GM18508 (cell line): ENCODE measurements around the gene FHDC1.

Source experiments
- ATAC-seq: cut with Tn5 transposase; IDR thresholded peaks from one replicate; pipeline ENCODE4 v1.9.1; 2021; ENCODE audit warnings: moderate number of reproducible peaks; ENCODE audit not compliant: insufficient read depth, unreplicated experiment

The FHDC1 gene

GRCh38 chr4:153000076-153000420 is 63.9 kb downstream of the FHDC1 start:
- no peak for ATAC-seq

- no peak for ATAC-seq
Observed at GRCh38 chr4:153001626-153002025, 65.5 kb downstream of the FHDC1 start.

DNA sequence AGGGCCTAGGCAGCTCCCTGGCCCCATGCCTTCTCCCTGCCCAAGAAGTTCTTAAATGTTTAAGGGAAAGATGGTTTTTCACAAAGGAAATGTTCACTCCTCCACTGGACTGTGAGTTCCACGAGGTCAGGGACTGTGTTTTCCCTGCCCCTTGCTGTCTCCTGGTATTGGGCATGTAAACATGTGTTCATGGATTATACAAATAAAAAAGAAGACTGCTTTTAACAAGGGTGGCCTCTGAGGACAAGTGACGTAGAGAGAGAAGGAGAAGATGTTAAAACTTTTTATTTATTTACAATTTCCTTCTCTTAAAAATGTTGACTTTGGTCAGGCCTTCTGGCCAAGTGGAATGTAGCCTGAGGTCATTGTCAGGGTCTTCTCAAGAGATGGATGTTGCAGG is 66.0 kb downstream of the FHDC1 start:
- ATAC-seq = no peak

- no peak for ATAC-seq
Observed at GRCh38 chr4:153004081-153004850, 68.1 kb downstream of the FHDC1 start.

DNA sequence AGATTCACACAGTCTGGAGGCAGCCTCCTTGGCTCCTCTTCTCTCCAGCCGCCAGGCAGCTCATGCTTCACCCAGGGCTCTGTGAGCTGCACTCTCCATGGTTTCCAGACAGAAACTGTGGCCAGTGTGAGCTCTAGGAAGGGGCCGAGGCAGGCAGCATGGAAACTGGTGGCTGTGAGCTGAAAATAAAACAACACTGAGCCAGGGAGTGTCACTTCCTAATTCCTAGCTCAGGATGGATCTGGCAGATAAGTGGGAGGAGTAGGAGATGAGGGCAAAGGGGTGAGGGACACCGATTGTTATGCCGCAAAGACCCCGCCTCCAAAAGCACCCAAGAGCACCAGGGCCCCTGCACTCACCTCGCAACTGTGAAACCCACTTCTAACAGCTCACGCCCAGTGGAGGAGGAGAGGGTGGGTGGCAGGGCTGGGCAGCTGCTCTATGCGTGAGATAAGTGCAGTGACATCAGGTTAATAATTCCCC is 69.8 kb downstream of the FHDC1 start:
- no peak for ATAC-seq

DNA sequence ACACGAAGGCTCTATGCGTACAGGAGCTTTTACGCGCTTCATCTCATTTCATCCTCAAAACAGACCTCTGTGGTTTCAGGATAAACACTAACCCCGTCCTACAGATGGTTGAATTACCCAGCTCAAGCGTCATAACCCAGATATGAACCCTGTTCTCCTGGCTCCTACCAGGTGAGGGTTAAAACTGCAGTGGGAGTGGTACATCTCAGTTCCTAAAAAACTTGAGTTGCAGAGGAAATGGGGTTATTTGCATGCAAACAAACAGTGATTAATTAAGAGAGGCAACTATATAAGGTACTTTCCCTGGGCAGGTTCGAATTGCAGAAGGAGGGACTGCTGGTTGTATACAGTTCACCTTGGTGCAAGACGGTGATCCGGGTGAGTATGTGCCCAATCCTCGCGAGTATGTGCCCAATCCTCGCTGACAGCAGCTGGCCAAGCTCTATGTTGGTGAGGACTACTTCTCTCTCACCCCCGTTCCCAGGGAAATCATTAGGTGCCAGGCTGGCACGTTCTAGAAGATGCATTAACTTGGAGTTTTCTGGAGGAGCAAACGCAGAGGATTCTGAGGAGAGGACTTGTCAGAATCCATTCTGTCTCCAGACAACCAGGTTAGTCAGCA is 72.6 kb downstream of the FHDC1 start:
- ATAC-seq = peak; percentile 62

DNA sequence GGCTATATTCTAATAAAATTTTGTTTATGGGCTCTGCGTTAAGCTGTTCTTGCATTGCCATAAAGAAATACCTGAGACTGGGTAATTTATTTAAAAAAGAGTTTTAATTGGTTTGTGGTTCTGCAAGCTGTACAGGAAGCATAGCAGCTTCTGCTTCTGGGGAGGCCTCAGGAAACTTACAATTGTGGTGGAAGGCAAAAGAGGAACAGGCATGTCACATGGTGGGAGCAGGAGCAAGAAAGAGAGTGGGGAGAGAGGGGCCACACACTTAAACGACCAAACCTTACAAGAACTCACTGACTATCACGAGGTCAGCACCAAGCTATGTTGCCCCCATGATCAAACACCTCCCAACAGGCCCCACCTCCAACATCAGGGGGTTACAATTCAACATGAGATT is 74.0 kb downstream of the FHDC1 start:
- no peak for ATAC-seq

GRCh38 chr4:153013202-153013977 is 77.3 kb downstream of the FHDC1 start:
- no peak for ATAC-seq

- no peak for ATAC-seq
Observed at GRCh38 chr4:153014460-153014859, 78.3 kb downstream of the FHDC1 start.

- no peak for ATAC-seq
Observed at GRCh38 chr4:153016592-153016991, 80.5 kb downstream of the FHDC1 start.

DNA sequence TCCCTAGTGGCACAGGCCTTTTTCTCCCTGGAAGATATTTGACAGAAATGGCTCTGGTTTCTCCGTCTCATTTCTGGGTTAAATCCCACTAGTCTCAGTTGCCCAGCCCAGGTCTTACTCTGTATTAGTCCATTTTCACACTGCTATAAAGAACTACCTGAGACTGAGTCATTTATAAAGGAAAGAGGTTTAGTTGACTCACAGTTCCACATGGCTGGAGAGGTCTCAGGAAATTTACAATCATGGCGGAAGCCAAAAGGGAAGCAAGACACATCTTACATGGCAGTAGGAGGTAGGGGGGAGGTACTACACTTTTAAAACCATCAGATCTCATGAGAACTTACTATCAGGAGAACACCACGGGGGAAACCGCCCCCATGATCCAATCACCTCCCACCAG is 81.9 kb downstream of the FHDC1 start:
- no peak for ATAC-seq

GRCh38 chr4:153018684-153019083 is 82.6 kb downstream of the FHDC1 start:
- ATAC-seq = no peak

DNA sequence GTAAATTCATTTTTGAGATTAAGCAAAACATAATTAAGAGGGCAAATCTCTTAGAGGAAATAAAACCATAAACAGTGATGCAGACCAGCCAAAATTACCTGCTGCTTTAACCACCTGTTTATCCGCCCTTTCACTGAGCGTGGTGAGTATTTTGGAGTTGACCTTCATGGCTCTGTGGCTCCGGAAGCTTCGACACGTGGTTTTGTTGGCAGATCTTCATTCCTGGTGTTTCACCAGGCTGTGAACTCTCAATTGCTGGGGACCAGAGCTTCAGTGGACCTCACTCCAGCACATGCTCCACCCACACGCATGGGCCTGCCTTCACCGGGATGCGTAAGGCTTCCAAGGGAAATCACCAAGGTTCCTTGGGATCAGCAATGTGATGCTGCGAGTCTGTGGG is 83.8 kb downstream of the FHDC1 start:
- ATAC-seq = no peak

DNA sequence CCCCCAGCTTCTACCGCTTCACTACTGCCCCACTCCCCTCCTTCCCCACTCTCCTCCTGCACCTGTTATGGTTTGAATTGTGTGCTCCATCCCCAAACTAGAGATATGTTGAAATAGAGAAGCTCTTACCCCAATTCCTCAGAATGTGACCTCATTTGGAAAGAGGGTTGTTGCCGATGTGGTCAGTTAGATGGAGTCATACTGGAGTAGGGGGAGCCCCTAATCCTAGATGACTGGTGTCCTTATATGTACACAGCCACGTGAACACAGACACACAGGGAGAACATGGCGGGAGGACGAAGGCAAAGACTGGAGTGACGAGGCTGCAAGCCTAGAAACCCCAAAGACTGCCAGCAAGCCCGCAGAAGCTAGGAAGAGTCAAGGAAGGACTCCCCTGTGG is 84.3 kb downstream of the FHDC1 start:
- no peak for ATAC-seq

DNA sequence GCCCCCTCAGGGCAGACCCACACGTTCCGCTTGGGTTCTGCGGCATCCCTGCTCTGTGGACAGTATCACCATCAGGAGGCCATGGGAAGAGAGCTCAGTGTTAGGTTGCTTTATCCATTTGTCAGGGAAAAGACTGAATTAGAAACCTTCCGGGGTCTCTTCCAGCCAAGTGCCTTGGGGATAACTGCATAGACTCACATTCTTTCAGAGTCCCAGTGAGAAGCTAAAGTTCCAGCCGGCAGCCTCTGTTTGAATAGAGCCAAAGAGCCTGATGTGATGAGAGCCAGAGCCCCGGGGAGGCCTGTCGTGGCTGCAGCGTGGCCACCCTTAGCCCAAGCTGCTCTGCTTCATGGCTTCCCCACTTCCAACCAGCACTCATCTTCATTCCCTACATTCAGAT is 85.2 kb downstream of the FHDC1 start:
- ATAC-seq = no peak

DNA sequence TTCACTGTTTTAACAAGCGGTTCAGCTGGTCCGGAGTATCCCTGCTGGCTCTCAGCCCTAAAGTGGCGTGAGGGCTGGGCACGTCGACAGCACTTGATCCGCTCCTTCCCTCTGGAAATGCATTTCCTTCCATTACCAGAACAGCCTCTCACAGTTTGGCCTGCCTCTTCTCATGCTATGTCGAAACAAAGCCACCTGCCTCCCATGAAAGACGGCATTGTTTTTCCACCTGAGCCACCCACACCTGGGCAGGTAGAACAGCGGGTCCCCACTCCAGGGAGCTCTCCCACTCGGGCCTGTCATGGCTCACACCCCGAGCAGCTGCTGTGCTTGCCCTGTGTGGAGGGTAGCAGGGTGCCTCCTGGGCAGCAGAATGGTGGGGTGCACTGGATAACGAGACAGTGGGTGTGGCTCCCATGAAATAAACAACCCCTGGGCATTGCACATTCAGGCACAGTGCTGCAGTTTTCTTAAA is 86.2 kb downstream of the FHDC1 start:
- ATAC-seq = no peak

- ATAC-seq = no peak
Observed at GRCh38 chr4:153023139-153023538, 87.0 kb downstream of the FHDC1 start.

DNA sequence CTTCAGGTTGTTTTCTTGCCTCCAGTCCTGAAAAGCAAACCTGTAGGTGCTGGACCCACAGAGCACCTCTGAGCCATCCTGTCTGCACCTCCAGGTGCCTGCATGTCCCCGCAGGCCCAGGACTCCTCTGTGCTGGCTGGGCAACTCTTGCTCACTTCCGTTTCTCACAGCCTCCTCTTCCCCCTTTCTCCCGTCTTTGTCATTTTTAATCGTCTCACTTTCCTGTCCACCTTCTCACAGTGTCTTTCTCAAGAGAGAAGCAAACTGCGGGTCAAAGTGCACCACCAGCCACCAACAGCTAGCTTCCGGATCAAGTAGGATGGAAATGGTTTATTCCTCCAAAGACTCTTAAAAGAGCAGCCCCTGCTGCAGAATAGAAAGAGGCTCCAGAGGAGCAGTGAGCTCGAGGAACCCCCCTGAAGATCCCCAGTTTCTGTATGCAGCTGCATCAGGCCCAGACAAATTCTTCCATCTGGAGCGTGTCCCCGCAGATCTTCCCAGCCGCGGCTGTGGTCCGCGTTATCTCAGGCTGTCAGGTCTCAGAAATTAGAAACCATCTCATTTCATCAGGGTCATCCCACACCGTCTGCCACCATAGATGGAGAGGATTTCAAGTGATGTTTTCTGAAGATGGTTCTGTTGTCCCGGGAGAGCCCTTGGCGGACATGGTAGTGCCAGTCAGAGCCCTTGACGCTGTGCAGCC is 87.7 kb downstream of the FHDC1 start:
- ATAC-seq = no peak

DNA sequence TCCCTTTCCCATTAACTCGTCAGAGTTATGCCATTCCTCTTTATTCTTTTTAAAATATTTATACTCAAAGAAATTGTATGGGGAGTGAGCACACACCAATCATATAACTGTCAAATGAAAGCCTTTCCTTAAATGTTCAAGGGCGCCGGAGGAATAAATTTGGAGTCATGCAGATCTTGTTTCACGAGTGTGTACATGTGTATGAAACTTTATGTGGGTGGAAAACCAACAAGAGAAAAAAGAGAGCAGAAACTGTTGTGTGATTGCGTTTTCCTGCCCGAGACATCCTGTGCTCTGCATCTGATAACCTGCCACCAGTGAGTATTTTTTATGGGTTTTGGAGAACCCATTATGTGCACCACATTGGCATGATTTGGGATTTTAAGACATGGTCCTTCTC is 88.3 kb downstream of the FHDC1 start:
- no peak for ATAC-seq

GRCh38 chr4:153025406-153025805 is 89.3 kb downstream of the FHDC1 start:
- ATAC-seq = no peak
